H9 (cell line): Measurements from ENCODE around the gene PUS10. TPM values are rescaled to one million over a fixed set of nuclear protein-coding genes. Genes with fewer than 3 reads are reported as not detected.

ENCODE experiments used
- DNase-seq: peaks from one replicate; pipeline ENCODE4 v3.0.0-alpha.2; 2017
- H2AFZ ChIP-seq: one replicate; pipeline ENCODE4 v1.6.1; 2013; ENCODE audit warnings: mild to moderate bottlenecking, low read length, control low read depth, moderate library complexity
- H2AK5ac ChIP-seq: 2 replicates; pipeline ENCODE4 v1.6.1; 2013; ENCODE audit warnings: low read length, control low read depth, mixed read lengths; ENCODE audit not compliant: insufficient read length
- H2BK120ac ChIP-seq: one replicate; pipeline ENCODE4 v1.6.1; 2013; ENCODE audit warnings: low read depth, mild to moderate bottlenecking, low read length, control low read depth, inconsistent platforms; ENCODE audit not compliant: poor library complexity, severe bottlenecking
- H2BK12ac ChIP-seq: 2 replicates; pipeline ENCODE4 v1.6.1; 2013; ENCODE audit warnings: low read length, control low read depth, mixed read lengths, low read depth; ENCODE audit not compliant: insufficient read length
- H2BK15ac ChIP-seq: 2 replicates; pipeline ENCODE4 v1.6.1; 2013; ENCODE audit warnings: low read depth, low read length, control low read depth
- H2BK20ac ChIP-seq: one replicate; pipeline ENCODE4 v1.6.1; 2013; ENCODE audit warnings: low read depth, mild to moderate bottlenecking, low read length, control low read depth, inconsistent platforms; ENCODE audit not compliant: poor library complexity, severe bottlenecking
- H2BK5ac ChIP-seq: 2 replicates; pipeline ENCODE4 v1.6.1; 2013; ENCODE audit warnings: low read length, control low read depth, mixed read lengths; ENCODE audit not compliant: insufficient read length
- H3K14ac ChIP-seq: 2 replicates; pipeline ENCODE4 v1.6.1; 2013; ENCODE audit warnings: low read length, control low read depth; ENCODE audit not compliant: insufficient read depth
- H3K18ac ChIP-seq: 2 replicates; pipeline ENCODE4 v1.6.1; 2013; ENCODE audit warnings: low read depth, mild to moderate bottlenecking, mixed read lengths, low read length, control low read depth; ENCODE audit not compliant: insufficient read length
- H3K23ac ChIP-seq: 2 replicates; pipeline ENCODE4 v1.6.1; 2013; ENCODE audit warnings: low read length, control low read depth, mixed read lengths, low read depth; ENCODE audit not compliant: insufficient read length
- H3K23me2 ChIP-seq: 2 replicates; pipeline ENCODE4 v1.6.1; 2013; ENCODE audit warnings: low read depth, mild to moderate bottlenecking, mixed read lengths, low read length, control low read depth; ENCODE audit not compliant: insufficient read length, poor library complexity, severe bottlenecking
- H3K27ac ChIP-seq: 2 replicates; pipeline ENCODE4 v1.5.1; 2013; ENCODE audit warnings: low read length, control low read depth, mixed read lengths, low read depth; ENCODE audit not compliant: insufficient read length
- H3K27me3 ChIP-seq: 2 replicates; pipeline ENCODE4 v1.6.1; 2013; ENCODE audit warnings: low read length, control low read depth, inconsistent platforms; ENCODE audit not compliant: insufficient read depth
- H3K4ac ChIP-seq: 2 replicates; pipeline ENCODE4 v1.6.1; 2013; ENCODE audit warnings: low read depth, mild to moderate bottlenecking, control low read depth, inconsistent platforms, low read length, moderate library complexity
- H3K4me1 ChIP-seq: 2 replicates; pipeline ENCODE4 v1.6.1; 2013; ENCODE audit warnings: low read length, control low read depth, inconsistent platforms; ENCODE audit not compliant: insufficient read depth
- H3K4me2 ChIP-seq: 2 replicates; pipeline ENCODE4 v1.6.1; 2013; ENCODE audit warnings: low read length, control low read depth, mixed read lengths; ENCODE audit not compliant: insufficient read length, insufficient read depth
- H3K56ac ChIP-seq: 2 replicates; pipeline ENCODE4 v1.6.1; 2013; ENCODE audit warnings: low read depth, mild to moderate bottlenecking, mixed read lengths, low read length, control low read depth; ENCODE audit not compliant: insufficient read length
- H3K79me1 ChIP-seq: 2 replicates; pipeline ENCODE4 v1.6.1; 2013; ENCODE audit warnings: low read depth, mild to moderate bottlenecking, moderate library complexity, low read length, control low read depth, inconsistent platforms; ENCODE audit not compliant: insufficient read depth, poor library complexity, severe bottlenecking
- H3K79me2 ChIP-seq: 2 replicates; pipeline ENCODE4 v1.6.1; 2013; ENCODE audit warnings: low read length, control low read depth, inconsistent platforms; ENCODE audit not compliant: insufficient read depth
- H3K9ac ChIP-seq: 2 replicates; pipeline ENCODE4 v1.6.1; 2013; ENCODE audit warnings: low read length, control low read depth, mixed read lengths; ENCODE audit not compliant: insufficient read length; ENCODE audit errors: extremely low read depth
- H3K9me3 ChIP-seq: one replicate; pipeline ENCODE4 v1.6.1; 2013; ENCODE audit warnings: low read depth, low read length, inconsistent platforms; ENCODE audit not compliant: control insufficient read depth
- H3T11ph ChIP-seq: one replicate; pipeline ENCODE4 v1.6.1; 2013; ENCODE audit warnings: mild to moderate bottlenecking, low read length, control low read depth, inconsistent platforms
- H4K20me1 ChIP-seq: one replicate; pipeline ENCODE4 v1.6.1; 2013; ENCODE audit not compliant: control insufficient read depth, insufficient read length, insufficient read depth
- H4K5ac ChIP-seq: 2 replicates; pipeline ENCODE4 v1.6.1; 2013; ENCODE audit warnings: low read depth, mild to moderate bottlenecking, mixed read lengths, low read length, control low read depth; ENCODE audit not compliant: insufficient read length
- H4K8ac ChIP-seq: replicated peaks from 2 replicates; pipeline ENCODE4 v1.6.1; 2013; ENCODE audit warnings: low read length, control low read depth, mixed read lengths, low read depth; ENCODE audit not compliant: insufficient read length
- H4K91ac ChIP-seq: 2 replicates; pipeline ENCODE4 v1.6.1; 2013; ENCODE audit warnings: low read depth, mild to moderate bottlenecking, moderate library complexity, mixed read lengths, low read length, control low read depth; ENCODE audit not compliant: insufficient read length
- H3K27ac Mint-ChIP-seq, 3 experiments: 2 replicates in 2 of 3; 3 replicates in 1 of 3; pipeline ENCODE4 v1.8.0; 2020 to 2021; ENCODE audit warnings: mixed read lengths in 3 of 3, mild to moderate bottlenecking in 1 of 3, moderate library complexity in 1 of 3
- H3K27me3 Mint-ChIP-seq: 2 replicates; pipeline ENCODE4 v1.8.0; 2021; ENCODE audit warnings: low read depth, mild to moderate bottlenecking, moderate library complexity, mixed read lengths
- H3K36me3 Mint-ChIP-seq, 3 experiments: 2 replicates in 2 of 3; 3 replicates in 1 of 3; pipeline ENCODE4 v1.8.0; 2020 to 2021; ENCODE audit warnings: low read depth in 3 of 3, mixed read lengths in 3 of 3; ENCODE audit not compliant: insufficient read depth in 1 of 3
- H3K4me1 Mint-ChIP-seq, 2 experiments: 2 replicates each; pipeline ENCODE4 v1.8.0; 2020; ENCODE audit warnings: mixed read lengths in 2 of 2
- H3K4me3 Mint-ChIP-seq, 2 experiments: 2 replicates in 1 of 2; 3 replicates in 1 of 2; pipeline ENCODE4 v1.8.0; 2020 to 2021; ENCODE audit warnings: mild to moderate bottlenecking in 2 of 2, mixed read lengths in 2 of 2, moderate library complexity in 1 of 2
- H3K9me3 Mint-ChIP-seq, 2 experiments: 2 replicates in 1 of 2; 3 replicates in 1 of 2; pipeline ENCODE4 v1.8.0; 2020; ENCODE audit warnings: mild to moderate bottlenecking in 2 of 2, mixed read lengths in 2 of 2, moderate library complexity in 1 of 2
- CTCF ChIP-seq: fragments of 200-600 bp; sonication (generic); conservative IDR thresholded peaks from 3 replicates; pipeline ENCODE4 v1.8.0; 2021; ENCODE audit warnings: antibody characterized with exemption, mild to moderate bottlenecking
- WGBS: extraction: QIAGEN DNeasy Blood & Tissue Kit; methylation state at CpG from one replicate; pipeline ENCODE4 v1.1.7; 2013; ENCODE audit warnings: missing lambda C conversion rate, low lambda C conversion rate, mixed read lengths; ENCODE audit not compliant: insufficient read length; ENCODE audit errors: extremely low coverage; 5-methylcytosine and 5-hydroxymethylcytosine counted together
- total RNA-seq: library from RNA; stranded (reverse); gene quantifications from 2 replicates; pipeline ENCODE4 v1.2.1, GENCODE V29; 2021

The PUS10 gene
- total RNA-seq, 1 experiment from 2014 or later: 2.3 TPM

- no peaks in the 10 kb centered on the region for H3K4me1 ChIP-seq
- no peaks in the 10 kb centered on the region for H3K79me2 ChIP-seq
- H3K4me1 Mint-ChIP-seq: no peaks in the 10 kb centered on the region
- peaks cover 22 to 40% (median 31%) of the 10 kb centered on the region in 3 experiments for H3K36me3 Mint-ChIP-seq
- H2BK5ac ChIP-seq: no peak overlapping the region
- no peaks in the 10 kb centered on the region for H3K27me3 ChIP-seq
- H3K79me1 ChIP-seq: peaks cover 3% of the 10 kb centered on the region
- no peaks in the 10 kb centered on the region for H3K9me3 ChIP-seq
- no peak overlapping the region for H2AFZ ChIP-seq
- H2BK15ac ChIP-seq: no peak overlapping the region
- peaks cover 2 to 7% of the 10 kb centered on the region in 2 experiments; a peak in 4 of 5 replicates for H3K9me3 Mint-ChIP-seq
- H4K8ac ChIP-seq: no peak overlapping the region
- no peak overlapping the region for H3K14ac ChIP-seq
- no peak overlapping the region for H3K27ac ChIP-seq
- H3K23me2 ChIP-seq: no peaks in the 10 kb centered on the region
- no peak overlapping the region for H2BK120ac ChIP-seq
- TF ChIP-seq CTCF: no peak; the same call in 2 of the 3 replicates
- no peak overlapping the region for H3K4ac ChIP-seq
- no peak overlapping the region for H3K4me2 ChIP-seq
- H3K4me3 Mint-ChIP-seq: no peak overlapping the region
- no peak overlapping the region for H3K9ac ChIP-seq
- no peak overlapping the region for H4K91ac ChIP-seq
- no peak overlapping the region for H2AK5ac ChIP-seq
- H4K5ac ChIP-seq: no peak overlapping the region
- DNase-seq: no peak
- no CpG with 5 or more reads among the region's 3 CpGs for WGBS
- H3K18ac ChIP-seq: no peak overlapping the region
- H3T11ph ChIP-seq: no peak overlapping the region
- H2BK20ac ChIP-seq: no peak overlapping the region
- no peak overlapping the region for H3K27ac Mint-ChIP-seq
- no peak overlapping the region for H2BK12ac ChIP-seq
- H3K56ac ChIP-seq: no peak overlapping the region
- no peaks in the 10 kb centered on the region for H4K20me1 ChIP-seq
- H3K27me3 Mint-ChIP-seq: no peaks in the 10 kb centered on the region
- no peak overlapping the region for H3K23ac ChIP-seq
These were observed 11.5 kb upstream of the PUS10 start for GRCh38 chr2:61029533-61029932.
